ENCODE data around the gene IL17RD. TPM values are rescaled to one million over a fixed set of nuclear protein-coding genes. Genes with fewer than 3 reads are reported as not detected.

Gene IL17RD
- total and polyA plus RNA-seq, 2 experiments from 2014 or later: 0.34 to 1.2 TPM

- in situ Hi-C loops (cut with MboI): no loop called here
- H3K36me3 ChIP-seq (ENCODE audit: low read depth): no peaks in the 10 kb centered on the region
These were observed 91.0 kb downstream of the IL17RD start for GRCh38 chr3:57074135-57074534.

GRCh38 chr3:57073628-57074027, 91.5 kb downstream of the IL17RD start:
- Histone ChIP-seq H3K36me3 (ENCODE audit: low read depth) (no peaks in the 10 kb centered on the region), H4K20me1 (ENCODE audit: insufficient read depth) (no peaks in the 10 kb centered on the region), H3K27me3 (replicated peaks; ENCODE audit: insufficient read depth) (no peaks in the 10 kb centered on the region), H3K27ac (no peak overlapping the region), H3K4me3 (no peak overlapping the region), H3K9me3 (ENCODE audit: low read depth) (no peaks in the 10 kb centered on the region), H3K9me2 (ENCODE audit: insufficient read depth) (no peaks in the 10 kb centered on the region), H3K4me2 (ENCODE audit: unreplicated experiment) (no peak overlapping the region), H2AFZ (no peak overlapping the region), H3K4me1 (ENCODE audit: insufficient read depth) (peaks cover 4% of the 10 kb centered on the region; the same call in 1 of the 2 replicates), H3K9ac (no peak overlapping the region), H3K79me2 (ENCODE audit: insufficient read depth) (no peaks in the 10 kb centered on the region), H3F3A (ENCODE audit: insufficient read depth) (0 out of 2 replicates have a peak, but pooled peaks cover 7% of the 10 kb centered on the region)
- TF ChIP-seq EZH2phosphoT487 (IDR thresholded peaks at IDR 0.05; ENCODE audit: insufficient read depth, low read depth): no peak
- no peak for TF ChIP-seq EZH2 (IDR thresholded peaks at IDR 0.05; ENCODE audit: insufficient read depth, poor library complexity, severe bottlenecking)
- no peak for DNase-seq
- in situ Hi-C loops (cut with MboI): no loop called here
- 84 to 93% methylated on average over 3 of the region's 3 CpGs for WGBS, 2 experiments (ENCODE audit: low coverage in 1 of 2, low lambda C conversion rate in 2 of 2, missing lambda C conversion rate in 2 of 2)

More at GRCh38 chr3:57074135-57074534, 91.0 kb downstream of the IL17RD start:
- Histone ChIP-seq H3K4me1 (ENCODE audit: insufficient read depth) (no peaks in the 10 kb centered on the region), H3K4me2 (ENCODE audit: unreplicated experiment) (no peak overlapping the region), H4K20me1 (ENCODE audit: insufficient read depth) (no peaks in the 10 kb centered on the region), H3K9me2 (ENCODE audit: insufficient read depth) (no peaks in the 10 kb centered on the region), H3F3A (ENCODE audit: insufficient read depth) (0 out of 2 replicates have a peak, but pooled peaks cover 2% of the 10 kb centered on the region), H2AFZ (no peak overlapping the region), H3K9ac (no peak overlapping the region), H3K4me3 (no peak overlapping the region), H3K79me2 (ENCODE audit: insufficient read depth) (no peaks in the 10 kb centered on the region), H3K27me3 (replicated peaks; ENCODE audit: insufficient read depth) (no peaks in the 10 kb centered on the region), H3K9me3 (ENCODE audit: low read depth) (no peaks in the 10 kb centered on the region), H3K27ac (no peak overlapping the region)
- 77 to 83% methylated on average over 3 to 4 of the region's 4 CpGs for WGBS, 2 experiments (ENCODE audit: low coverage in 1 of 2, low lambda C conversion rate in 2 of 2, missing lambda C conversion rate in 2 of 2)
- DNase-seq: no peak
- TF ChIP-seq EZH2 (IDR thresholded peaks at IDR 0.05; ENCODE audit: insufficient read depth, poor library complexity, severe bottlenecking): no peak
- TF ChIP-seq EZH2phosphoT487 (IDR thresholded peaks at IDR 0.05; ENCODE audit: insufficient read depth, low read depth): no peak

GRCh38 chr3:57069503-57069902, 95.7 kb downstream of the IL17RD start:
- DNase-seq: no peak
- Histone ChIP-seq H3K4me1 (ENCODE audit: insufficient read depth) (peaks cover 14% of the 10 kb centered on the region), H3K4me3 (no peak overlapping the region), H3K9me2 (ENCODE audit: insufficient read depth) (no peaks in the 10 kb centered on the region), H2AFZ (0 out of 2 replicates have a peak overlapping the region, but pooled peaks have one; percentile 21), H3K27ac (no peak overlapping the region), H3K27me3 (replicated peaks; ENCODE audit: insufficient read depth) (no peaks in the 10 kb centered on the region), H3K4me2 (ENCODE audit: unreplicated experiment) (peak overlapping the region; percentile 55), H3K9ac (no peak overlapping the region), H3K79me2 (ENCODE audit: insufficient read depth) (no peaks in the 10 kb centered on the region), H3K36me3 (ENCODE audit: low read depth) (no peaks in the 10 kb centered on the region), H4K20me1 (ENCODE audit: insufficient read depth) (no peaks in the 10 kb centered on the region), H3K9me3 (ENCODE audit: low read depth) (no peaks in the 10 kb centered on the region), H3F3A (ENCODE audit: insufficient read depth) (peaks cover 19% of the 10 kb centered on the region; the same call in 1 of the 2 replicates)
- 43 to 44% methylated on average over 6 of the region's 6 CpGs for WGBS, 2 experiments (ENCODE audit: low coverage in 1 of 2, low lambda C conversion rate in 2 of 2, missing lambda C conversion rate in 2 of 2)
- no peak for TF ChIP-seq EZH2phosphoT487 (IDR thresholded peaks at IDR 0.05; ENCODE audit: insufficient read depth, low read depth)
- TF ChIP-seq EZH2 (IDR thresholded peaks at IDR 0.05; ENCODE audit: insufficient read depth, poor library complexity, severe bottlenecking): no peak
- in situ Hi-C loops (cut with MboI): no loop called here

- Histone ChIP-seq H3K79me2 (ENCODE audit: insufficient read depth) (no peaks in the 10 kb centered on the region), H3K4me2 (ENCODE audit: unreplicated experiment) (peak overlapping the region; percentile 55), H4K20me1 (ENCODE audit: insufficient read depth) (no peaks in the 10 kb centered on the region), H3K9me2 (ENCODE audit: insufficient read depth) (no peaks in the 10 kb centered on the region), H2AFZ (peak overlapping the region; percentile 21), H3K4me3 (peak overlapping the region; percentile 36), H3K27me3 (replicated peaks; ENCODE audit: insufficient read depth) (no peaks in the 10 kb centered on the region), H3K9me3 (ENCODE audit: low read depth) (no peaks in the 10 kb centered on the region), H3K27ac (peak overlapping the region; percentile 67), H3F3A (ENCODE audit: insufficient read depth) (peaks cover 19% of the 10 kb centered on the region; the same call in 1 of the 2 replicates), H3K9ac (peak overlapping the region; percentile 36), H3K4me1 (ENCODE audit: insufficient read depth) (peaks cover 14% of the 10 kb centered on the region), H3K36me3 (ENCODE audit: low read depth) (no peaks in the 10 kb centered on the region)
- in situ Hi-C loops (cut with MboI): no loop called here
- TF ChIP-seq EZH2 (IDR thresholded peaks at IDR 0.05; ENCODE audit: insufficient read depth, poor library complexity, severe bottlenecking) (no peak), EZH2phosphoT487 (IDR thresholded peaks at IDR 0.05; ENCODE audit: insufficient read depth, low read depth) (no peak)
- peak; percentile 89 for DNase-seq
- 2 to 6% methylated on average over 11 of the region's 11 CpGs for WGBS, 2 experiments (ENCODE audit: low coverage in 1 of 2, low lambda C conversion rate in 2 of 2, missing lambda C conversion rate in 2 of 2)
These were observed 96.6 kb downstream of the IL17RD start for GRCh38 chr3:57068437-57069089.

All from GM23248 (cell line).